ENCODE measurements around the gene WDR4. TPM values are rescaled to one million over a fixed set of nuclear protein-coding genes. Genes with fewer than 3 reads are reported as not detected.
"Not testable (repeated sequence)": the region's sequence is repeated elsewhere in the genome, so short reads cannot be mapped to it uniquely, and the experiment has no call there.

Gene WDR4, protein sequence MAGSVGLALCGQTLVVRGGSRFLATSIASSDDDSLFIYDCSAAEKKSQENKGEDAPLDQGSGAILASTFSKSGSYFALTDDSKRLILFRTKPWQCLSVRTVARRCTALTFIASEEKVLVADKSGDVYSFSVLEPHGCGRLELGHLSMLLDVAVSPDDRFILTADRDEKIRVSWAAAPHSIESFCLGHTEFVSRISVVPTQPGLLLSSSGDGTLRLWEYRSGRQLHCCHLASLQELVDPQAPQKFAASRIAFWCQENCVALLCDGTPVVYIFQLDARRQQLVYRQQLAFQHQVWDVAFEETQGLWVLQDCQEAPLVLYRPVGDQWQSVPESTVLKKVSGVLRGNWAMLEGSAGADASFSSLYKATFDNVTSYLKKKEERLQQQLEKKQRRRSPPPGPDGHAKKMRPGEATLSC
- total RNA-seq (2022) (29.9 and 32.0 TPM in 2 replicates), Bru-seq, nascent RNA (percentile 76 among the genes with signal in this experiment), BruChase-seq, experiment 1, labeled RNA remaining after a 6-hour chase (percentile 83 among the genes with signal in this experiment), BruChase-seq, experiment 2, labeled RNA remaining after a 2-hour chase (percentile 80 among the genes with signal in this experiment)
- long read RNA-seq, transcript WDR4-201 (12 exons, 1,471 nt), result major isoform, 20 of 40 reads
- long read RNA-seq, transcript WDR4-202 (11 exons, 2,122 nt), result minor isoform, 5 of 40 reads
- long read RNA-seq, partial matches to known transcripts, result 0 of 40 reads
- long read RNA-seq, other reads (novel, unspliced or antisense), result 15 of 40 reads

DNA sequence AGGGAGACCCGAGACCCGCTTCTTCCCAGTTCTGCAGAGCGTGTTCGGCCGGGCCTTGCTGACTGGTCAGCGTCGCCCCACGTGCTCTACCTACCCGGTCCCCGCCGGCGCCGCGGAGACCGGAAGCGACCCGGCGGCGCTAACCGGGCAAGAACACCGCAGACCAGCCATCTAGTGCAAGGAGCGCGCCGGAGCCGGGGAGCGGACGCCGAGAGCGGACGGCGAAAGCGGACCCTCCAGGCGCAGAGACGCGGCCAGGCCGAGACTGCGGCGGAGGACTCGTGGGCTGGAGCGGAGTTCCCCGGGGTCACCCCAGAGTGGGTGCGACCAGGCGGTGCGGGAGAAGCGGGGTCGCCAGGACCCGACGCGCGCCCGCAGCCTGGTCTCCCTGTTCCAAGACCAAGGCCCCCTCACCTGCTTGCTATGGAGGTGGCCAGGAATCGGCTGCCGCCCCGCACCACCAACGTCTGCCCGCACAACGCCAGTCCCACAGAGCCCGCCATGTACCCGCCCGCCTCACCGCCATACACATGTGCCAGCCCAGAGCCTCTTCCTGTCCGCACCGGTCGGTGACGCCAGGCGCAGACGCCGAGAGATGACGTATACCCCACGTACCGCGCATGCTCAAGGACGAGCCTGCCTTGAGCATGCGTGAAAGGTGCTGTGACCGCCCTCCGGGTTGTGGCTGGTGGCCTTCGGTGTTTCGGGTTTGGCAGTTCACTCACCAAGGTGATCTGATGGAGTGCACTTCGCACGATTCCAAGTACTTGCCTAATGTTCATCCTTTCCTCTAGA lies at the start of gene WDR4:
WDR4 (minus strand) TSS at position 547 of the 795 bp plus-strand sequence; CDS start at position 503, 44 bp downstream.
- intact Hi-C loops (cut with micrococcal nuclease; ENCODE audit: unreplicated experiment), result no loop called here
- peak; percentile 95 for DNase-seq
- H3K9me3 Mint-ChIP-seq (ENCODE audit: low read depth, unreplicated experiment), result no peaks in the 10 kb centered on the region
- H3K36me3 Mint-ChIP-seq (ENCODE audit: insufficient read depth, unreplicated experiment), result peaks cover 56% of the 10 kb centered on the region
- H3K4me1 Mint-ChIP-seq (ENCODE audit: low read depth, unreplicated experiment), result no peaks in the 10 kb centered on the region
- CTCF ChIA-PET, result interaction anchor here (1.1 kb wide), 1 partner anchor 286 kb away, joined by 3 read pairs; no protein-coding TSS in a partner anchor
- H3K4me3 Mint-ChIP-seq (ENCODE audit: low read depth, unreplicated experiment), result peak within 1 kb of the TSS; percentile 85
- TF ChIP-seq, protein P1, sequence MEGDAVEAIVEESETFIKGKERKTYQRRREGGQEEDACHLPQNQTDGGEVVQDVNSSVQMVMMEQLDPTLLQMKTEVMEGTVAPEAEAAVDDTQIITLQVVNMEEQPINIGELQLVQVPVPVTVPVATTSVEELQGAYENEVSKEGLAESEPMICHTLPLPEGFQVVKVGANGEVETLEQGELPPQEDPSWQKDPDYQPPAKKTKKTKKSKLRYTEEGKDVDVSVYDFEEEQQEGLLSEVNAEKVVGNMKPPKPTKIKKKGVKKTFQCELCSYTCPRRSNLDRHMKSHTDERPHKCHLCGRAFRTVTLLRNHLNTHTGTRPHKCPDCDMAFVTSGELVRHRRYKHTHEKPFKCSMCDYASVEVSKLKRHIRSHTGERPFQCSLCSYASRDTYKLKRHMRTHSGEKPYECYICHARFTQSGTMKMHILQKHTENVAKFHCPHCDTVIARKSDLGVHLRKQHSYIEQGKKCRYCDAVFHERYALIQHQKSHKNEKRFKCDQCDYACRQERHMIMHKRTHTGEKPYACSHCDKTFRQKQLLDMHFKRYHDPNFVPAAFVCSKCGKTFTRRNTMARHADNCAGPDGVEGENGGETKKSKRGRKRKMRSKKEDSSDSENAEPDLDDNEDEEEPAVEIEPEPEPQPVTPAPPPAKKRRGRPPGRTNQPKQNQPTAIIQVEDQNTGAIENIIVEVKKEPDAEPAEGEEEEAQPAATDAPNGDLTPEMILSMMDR (IDR thresholded peaks at IDR 0.05; ENCODE audit: unreplicated experiment), result no peak
- BruUV-seq (replicated peaks), result no TSS peak
- H3K27me3 Mint-ChIP-seq (ENCODE audit: unreplicated experiment), result no peaks in the 10 kb centered on the region
- H3K27ac Mint-ChIP-seq (ENCODE audit: unreplicated experiment), result peak within 1 kb of the TSS; percentile 63

DNA sequence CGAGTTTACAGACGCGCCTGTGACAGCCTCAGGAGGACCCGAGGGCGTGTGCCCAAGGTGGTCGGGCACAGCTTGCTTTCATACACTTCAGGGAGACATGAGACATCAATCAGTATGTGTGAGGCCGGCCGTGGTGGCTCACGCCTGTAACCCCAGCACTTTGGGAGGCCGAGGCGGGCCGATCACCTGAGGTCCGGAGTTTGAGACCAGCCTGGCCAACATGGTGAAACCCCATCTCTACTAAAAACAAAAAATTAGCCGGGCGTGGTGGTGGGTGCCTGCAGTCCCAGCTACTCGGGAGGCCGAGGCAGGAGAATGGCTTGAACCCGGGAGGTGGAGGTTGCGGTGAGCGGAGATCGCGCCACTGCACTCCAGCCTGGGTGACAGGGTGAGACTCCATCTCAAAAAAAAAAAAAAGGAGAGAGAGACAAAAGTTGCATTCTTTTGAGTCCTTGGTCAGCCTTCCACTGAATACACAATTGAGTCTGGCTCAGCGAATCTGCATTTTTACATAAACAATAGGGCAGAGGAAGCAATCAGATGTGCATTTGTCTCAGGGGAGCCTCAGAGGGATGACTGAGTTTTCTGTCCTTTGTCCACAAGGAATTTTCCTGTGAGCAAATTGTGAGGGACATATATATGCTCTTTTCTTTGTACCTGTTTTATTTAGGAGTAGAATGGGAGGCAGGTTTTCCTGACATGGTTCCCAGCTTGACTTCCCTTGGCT lies 48.3 kb upstream of the WDR4 start:
- H3K9me3 Mint-ChIP-seq (ENCODE audit: low read depth, unreplicated experiment); H3K27ac Mint-ChIP-seq (ENCODE audit: unreplicated experiment); H3K36me3 Mint-ChIP-seq (ENCODE audit: insufficient read depth, unreplicated experiment); intact Hi-C loops (cut with micrococcal nuclease; ENCODE audit: unreplicated experiment); BruUV-seq (replicated peaks); DNase-seq; H3K27me3 Mint-ChIP-seq (ENCODE audit: unreplicated experiment); H3K4me3 Mint-ChIP-seq (ENCODE audit: low read depth, unreplicated experiment): not testable (repeated sequence)
- H3K4me1 Mint-ChIP-seq (ENCODE audit: low read depth, unreplicated experiment), result peaks cover 17% of the 10 kb centered on the region
- CTCF ChIA-PET, result interaction anchor here (0.6 kb wide), 1 partner anchor 42 kb away, joined by 3 read pairs; no protein-coding TSS in a partner anchor

DNA sequence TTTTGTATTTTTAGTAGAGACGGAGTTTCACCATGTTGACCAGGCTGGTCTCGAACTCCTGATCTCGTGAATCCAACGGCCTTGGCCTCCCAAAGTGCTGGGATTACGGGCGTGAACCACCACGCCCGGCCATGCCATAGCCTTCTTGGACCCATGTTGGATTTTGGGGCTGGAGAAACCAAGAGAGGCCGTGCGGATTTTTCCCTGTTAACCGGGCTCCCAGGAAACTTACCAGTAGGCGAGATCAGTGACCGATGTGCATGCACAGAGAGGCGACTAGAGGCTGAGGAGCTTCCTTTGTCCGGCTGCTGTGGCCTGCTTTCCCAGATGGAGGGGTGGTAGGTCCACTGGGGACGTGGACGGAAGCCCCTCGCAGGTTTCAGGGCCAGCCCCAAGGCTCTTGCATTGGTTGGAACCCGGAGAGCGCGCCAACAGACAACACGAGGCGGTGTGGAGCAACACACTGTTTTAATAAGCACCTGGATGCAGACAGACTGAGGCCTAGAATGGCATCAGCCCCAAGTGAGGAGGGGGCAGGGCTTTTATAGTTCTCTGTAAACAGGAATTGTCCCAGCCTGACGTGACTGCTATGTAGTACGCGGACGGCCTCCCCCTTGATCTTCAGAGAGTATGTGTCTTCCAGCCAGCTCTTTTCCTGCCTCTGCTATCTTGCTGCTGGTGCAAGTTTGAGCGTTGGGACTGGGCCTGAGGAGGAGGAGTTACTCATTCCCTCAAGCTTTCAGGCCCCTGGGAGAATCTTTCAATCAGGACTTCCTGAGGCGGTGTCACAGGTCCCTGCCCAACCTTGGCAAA lies 46.0 kb upstream of the WDR4 start, which contains the start of gene ERVH48-1:
ERVH48-1 (minus strand) TSS at position 517 of the 813 bp plus-strand sequence. CDS start 6,624 bp downstream, outside the sequence.
- no peaks in the 10 kb centered on the region for H3K9me3 Mint-ChIP-seq (ENCODE audit: low read depth, unreplicated experiment)
- intact Hi-C loops (cut with micrococcal nuclease; ENCODE audit: unreplicated experiment), result no loop called here
- no TSS peak for BruUV-seq (replicated peaks)
- peak within 1 kb of the TSS; percentile 43 for H3K27ac Mint-ChIP-seq (ENCODE audit: unreplicated experiment)
- CTCF ChIA-PET, result interaction anchor here (0.9 kb wide), 1 partner anchor 13 kb away, joined by 5 read pairs; no protein-coding TSS in a partner anchor
- TF ChIP-seq, protein P1 (IDR thresholded peaks at IDR 0.05; ENCODE audit: unreplicated experiment), result no peak
- no peaks in the 10 kb centered on the region for H3K27me3 Mint-ChIP-seq (ENCODE audit: unreplicated experiment)
- H3K36me3 Mint-ChIP-seq (ENCODE audit: insufficient read depth, unreplicated experiment), result no peaks in the 10 kb centered on the region
- H3K4me1 Mint-ChIP-seq (ENCODE audit: low read depth, unreplicated experiment), result peaks cover 15% of the 10 kb centered on the region
- DNase-seq, result no peak
- no peak within 1 kb of the TSS for H3K4me3 Mint-ChIP-seq (ENCODE audit: low read depth, unreplicated experiment)

DNA sequence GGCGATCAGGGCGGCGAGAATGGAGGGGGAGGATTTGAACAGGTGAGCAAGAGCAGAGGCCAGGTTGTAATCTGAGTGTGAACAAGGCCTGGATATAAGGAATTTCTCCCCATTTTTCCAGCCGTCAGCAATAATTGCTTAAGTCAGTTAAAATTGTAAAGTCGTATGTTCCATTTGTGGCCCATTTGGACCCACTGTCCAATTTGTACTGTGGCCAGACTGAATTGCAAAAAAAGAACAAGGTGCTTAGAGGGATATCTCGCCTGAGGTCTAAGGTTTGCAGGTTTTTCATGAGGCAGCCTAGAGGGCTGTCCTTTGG lies 45.1 kb upstream of the WDR4 start:
- Mint-ChIP-seq H3K27me3 (ENCODE audit: unreplicated experiment) (no peaks in the 10 kb centered on the region), H3K36me3 (ENCODE audit: insufficient read depth, unreplicated experiment) (no peaks in the 10 kb centered on the region), H3K4me1 (ENCODE audit: low read depth, unreplicated experiment) (peaks cover 15% of the 10 kb centered on the region), H3K9me3 (ENCODE audit: low read depth, unreplicated experiment) (no peaks in the 10 kb centered on the region), H3K4me3 (ENCODE audit: low read depth, unreplicated experiment) (no peak overlapping the region), H3K27ac (ENCODE audit: unreplicated experiment) (peak overlapping the region; percentile 43)
- CTCF ChIA-PET, result no interaction called here
- no peak for DNase-seq
- intact Hi-C loops (cut with micrococcal nuclease; ENCODE audit: unreplicated experiment), result no loop called here
- no TSS peak for BruUV-seq (replicated peaks)
- TF ChIP-seq, protein P1 (IDR thresholded peaks at IDR 0.05; ENCODE audit: unreplicated experiment), result no peak

All from Calu3 (cell line).